H1 (cell line): ENCODE measurements around the gene SLX4IP. TPM values are rescaled to one million over a fixed set of nuclear protein-coding genes. Genes with fewer than 3 reads are reported as not detected.

ENCODE experiments used
- CTCF ChIA-PET: fragments of 300-600 bp; sonication (Branson Sonifier 250); formaldehyde crosslinking; loops from one replicate; lab custom pipeline; 2021; ENCODE audit not compliant: partially characterized antibody; lab: Charles Lee
- POLR2A ChIA-PET: fragments of 300-600 bp; sonication (Branson Sonifier 250); formaldehyde crosslinking; loops from one replicate; lab custom pipeline; 2021; ENCODE audit warnings: inconsistent platforms; ENCODE audit not compliant: partially characterized antibody; lab: Charles Lee
- DNase-seq, 2 experiments: peaks; one replicate each; pipeline versions ENCODE4 v3.0.0 to v3.0.0-alpha.2; 2010 to 2022; ENCODE audit warnings: low spot score in 2 of 2, low read depth in 1 of 2, mixed read lengths in 1 of 2
- FAIRE-seq: peaks from 2 replicates; lab custom pipeline; 2011; peaks lifted over from hg19 to GRCh38; lab: Jason Lieb, UNC
- H2AFZ ChIP-seq: 2 replicates; pipeline ENCODE4 v1.8.1; 2012; ENCODE audit warnings: low read length, inconsistent platforms
- H2AK5ac ChIP-seq: 2 replicates; pipeline ENCODE4 v1.6.1; 2013; ENCODE audit warnings: low read depth, low read length
- H2BK120ac ChIP-seq: replicated peaks from 2 replicates; pipeline ENCODE3; 2013; ENCODE audit warnings: low read depth, low read length, inconsistent platforms
- H2BK12ac ChIP-seq: 2 replicates; pipeline ENCODE4 v1.6.1; 2013; ENCODE audit warnings: low read depth, low read length
- H2BK15ac ChIP-seq: 2 replicates; pipeline ENCODE4 v1.6.1; 2013; ENCODE audit warnings: low read length
- H2BK20ac ChIP-seq: 2 replicates; pipeline ENCODE4 v1.6.1; 2013; ENCODE audit warnings: low read length
- H2BK5ac ChIP-seq: 2 replicates; pipeline ENCODE4 v1.6.1; 2013; ENCODE audit warnings: low read depth, low read length
- H3K14ac ChIP-seq: 2 replicates; pipeline ENCODE4 v1.6.1; 2013; ENCODE audit warnings: inconsistent platforms; ENCODE audit not compliant: insufficient read length
- H3K18ac ChIP-seq: 2 replicates; pipeline ENCODE4 v1.6.1; 2013; ENCODE audit warnings: low read length; ENCODE audit errors: extremely low read depth
- H3K23ac ChIP-seq: 2 replicates; pipeline ENCODE4 v1.6.1; 2013; ENCODE audit warnings: inconsistent platforms; ENCODE audit not compliant: insufficient read length
- H3K23me2 ChIP-seq: 2 replicates; pipeline ENCODE4 v1.6.1; 2013; ENCODE audit warnings: low read depth, low read length
- H3K27ac ChIP-seq: 2 replicates; pipeline ENCODE4 v1.6.1; 2011; ENCODE audit warnings: low read depth, low read length, inconsistent platforms
- H3K27me3 ChIP-seq, 4 experiments: replicated peaks in 1 of 4; 1 replicate in 1 of 4; 2 replicates in 3 of 4; pipeline versions ENCODE4 v1.6.1 to v1.8.1; 2011 to 2013; ENCODE audit warnings: low read length in 3 of 4, mild to moderate bottlenecking in 3 of 4, inconsistent platforms in 2 of 4, mixed read lengths in 2 of 4, moderate library complexity in 1 of 4; ENCODE audit not compliant: control insufficient read depth in 3 of 4, insufficient read depth in 3 of 4; ENCODE audit errors: extremely low read depth in 1 of 4
- H3K36me3 ChIP-seq, 4 experiments: 2 replicates each; pipeline versions ENCODE4 v1.6.1 to v1.8.1; 2011 to 2013; ENCODE audit warnings: mild to moderate bottlenecking in 4 of 4, low read length in 3 of 4, moderate library complexity in 2 of 4, control low read depth in 1 of 4, inconsistent platforms in 1 of 4; ENCODE audit not compliant: insufficient read depth in 4 of 4, control insufficient read depth in 2 of 4
- H3K4ac ChIP-seq: replicated peaks from 2 replicates; pipeline ENCODE3; 2013; ENCODE audit warnings: low read length, low read depth, mixed read lengths, inconsistent platforms; ENCODE audit not compliant: insufficient read length
- H3K4me1 ChIP-seq, 4 experiments: replicated peaks in 1 of 4; 1 replicate in 1 of 4; 2 replicates in 3 of 4; pipeline versions ENCODE4 v1.6.1 to v1.8.1; 2011 to 2013; ENCODE audit warnings: low read length in 3 of 4, inconsistent platforms in 2 of 4, mixed read lengths in 1 of 4; ENCODE audit not compliant: insufficient read depth in 4 of 4, control insufficient read depth in 3 of 4
- H3K4me2 ChIP-seq, 2 experiments: 2 replicates each; pipeline versions ENCODE4 v1.6.1 to v1.8.1; 2011 to 2013; ENCODE audit warnings: low read depth in 2 of 2, low read length in 2 of 2, control low read depth in 1 of 2, inconsistent platforms in 1 of 2, mild to moderate bottlenecking in 1 of 2; ENCODE audit not compliant: insufficient read depth in 1 of 2
- H3K4me3 ChIP-seq, 4 experiments: fragments of 200-600, 300-600 bp in 1 of 4; sonication (generic), shearing (Covaris generic), sonication (Bioruptor Twin) in 1 of 4; 2 replicates each; pipeline versions ENCODE4 v1.5.1 to v1.8.1; 2011 to 2016; ENCODE audit warnings: low read length in 4 of 4, low read depth in 3 of 4, control low read depth in 2 of 4, inconsistent platforms in 2 of 4, mild to moderate bottlenecking in 2 of 4, mixed read lengths in 1 of 4, moderate library complexity in 1 of 4; ENCODE audit not compliant: insufficient read depth in 2 of 4; ENCODE audit errors: extremely low read depth in 1 of 4
- H3K56ac ChIP-seq: replicated peaks from 2 replicates; pipeline ENCODE3; 2013; ENCODE audit warnings: low read depth, mild to moderate bottlenecking, mixed read lengths, low read length, inconsistent platforms; ENCODE audit not compliant: insufficient read length
- H3K79me1 ChIP-seq: 2 replicates; pipeline ENCODE4 v1.6.1; 2013; ENCODE audit warnings: low read depth, low read length, control low read depth
- H3K79me2 ChIP-seq, 2 experiments: 2 replicates each; pipeline versions ENCODE4 v1.6.1 to v1.8.1; 2012 to 2013; ENCODE audit warnings: low read length in 2 of 2, mild to moderate bottlenecking in 2 of 2, inconsistent platforms in 1 of 2; ENCODE audit not compliant: insufficient read depth in 2 of 2, control insufficient read depth in 1 of 2
- H3K9ac ChIP-seq, 4 experiments: replicated peaks in 1 of 4; 1 replicate in 1 of 4; 2 replicates in 3 of 4; pipeline versions ENCODE4 v1.6.1 to v1.8.1; 2011 to 2013; ENCODE audit warnings: low read depth in 3 of 4, low read length in 3 of 4, control low read depth in 2 of 4, mild to moderate bottlenecking in 2 of 4, moderate library complexity in 2 of 4, inconsistent platforms in 1 of 4; ENCODE audit errors: extremely low read depth in 1 of 4
- H3K9me3 ChIP-seq, 2 experiments: 2 replicates each; pipeline versions ENCODE4 v1.6.1 to v1.8.1; 2012 to 2013; ENCODE audit warnings: mild to moderate bottlenecking in 2 of 2, moderate library complexity in 2 of 2, control low read depth in 1 of 2, inconsistent platforms in 1 of 2, low read depth in 1 of 2, low read length in 1 of 2, mixed read lengths in 1 of 2; ENCODE audit not compliant: insufficient read depth in 2 of 2
- H4K20me1 ChIP-seq, 2 experiments: replicated peaks in 1 of 2; 2 replicates each; pipeline versions ENCODE3 to v1.8.1; 2011 to 2013; ENCODE audit warnings: inconsistent platforms in 2 of 2, low read length in 2 of 2, mild to moderate bottlenecking in 1 of 2; ENCODE audit not compliant: insufficient read depth in 2 of 2, control insufficient read depth in 1 of 2
- H4K5ac ChIP-seq: 2 replicates; pipeline ENCODE4 v1.6.1; 2013; ENCODE audit warnings: low read length, low read depth, mixed read lengths, inconsistent platforms; ENCODE audit not compliant: insufficient read length
- H4K8ac ChIP-seq: 2 replicates; pipeline ENCODE4 v1.8.0; 2013; ENCODE audit warnings: mild to moderate bottlenecking, moderate library complexity, low read length, inconsistent platforms; ENCODE audit not compliant: insufficient read depth; ENCODE audit errors: extremely low read depth
- H4K91ac ChIP-seq: replicated peaks from 2 replicates; pipeline ENCODE3; 2013; ENCODE audit warnings: low read length, mixed read lengths, inconsistent platforms; ENCODE audit not compliant: insufficient read length
- CHD2 ChIP-seq: IDR thresholded peaks from 2 replicates; pipeline ENCODE4 v1.6.1; 2012; ENCODE audit warnings: low read length, improper control_type of control experiment
- whole genome bisulfite sequencing, 2 experiments: shearing (Covaris generic) in 1 of 2; methylation state at CpG; one replicate each; pipeline versions ENCODE4 v1.1.6 to v1.1.7; 2013 to 2015; ENCODE audit warnings: low lambda C conversion rate in 2 of 2, mixed read lengths in 2 of 2, inconsistent platforms in 1 of 2, low coverage in 1 of 2, missing lambda C conversion rate in 1 of 2; ENCODE audit not compliant: insufficient replicate concordance in 2 of 2, insufficient coverage in 1 of 2, insufficient read length in 1 of 2; ENCODE audit errors: extremely low coverage in 1 of 2, missing lambda C conversion rate in 1 of 2; 5-methylcytosine and 5-hydroxymethylcytosine counted together
- polyA plus RNA-seq, 7 experiments: library from polyadenylated mRNA; depleted of rRNA in 3 of 7; stranded (reverse) in 5 of 7; unstranded in 2 of 7; fragments of >200 nt in 5 of 7; fragments of 200-250 nt in 2 of 7; gene quantifications; 1 replicate in 5 of 7; 2 replicates in 1 of 7; 4 replicates in 1 of 7; pipeline versions ENCODE4 v1.2.1 to v1.2.3, GENCODE V29; 2011 to 2013; ENCODE audit warnings: missing spikeins in 2 of 7, mixed read lengths in 2 of 7
- total RNA-seq: library from RNA; stranded (reverse); fragmentation: NEBNext Ultra II Directional; extraction: Animal tissue kit (Norgen Biotek cat#: 25700); gene quantifications from 2 replicates; pipeline ENCODE4 v1.2.1, GENCODE V29; 2021

Gene SLX4IP
- total and polyA plus RNA-seq, 2 of the 8 experiments (the other 6 are each of a cell fraction or from before 2014, with no cell fraction given): 2.4 to 8.7 TPM

DNA sequence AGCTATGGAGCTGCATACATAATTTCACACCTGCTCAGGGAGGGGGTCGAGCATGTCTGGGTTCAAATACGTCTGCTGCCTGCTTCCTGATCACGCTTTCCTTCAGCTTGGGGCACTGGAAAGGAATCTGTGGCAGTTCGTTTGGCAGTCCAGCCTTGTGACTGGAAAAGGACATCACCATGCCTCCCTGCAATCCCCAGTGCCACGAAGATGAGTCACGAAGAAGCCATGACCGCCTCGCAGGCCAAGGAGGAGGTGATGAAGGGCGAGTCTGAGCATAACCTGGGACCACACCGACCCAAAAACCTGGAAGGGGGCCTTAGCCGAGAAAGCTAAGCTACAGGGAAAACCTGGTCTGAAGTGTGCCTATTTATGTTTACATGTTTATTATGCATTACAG is 225.6 kb downstream of the SLX4IP start:
- 82% methylated on average over 11 of the region's 11 CpGs; no CpG with 5 or more reads in 1 of the 2 experiments for WGBS, 2 experiments
- peak overlapping the region; percentile 68; the same call in 1 of the 2 replicates for H2BK5ac ChIP-seq
- peaks cover 19 to 43% (median 33%) of the 10 kb centered on the region in 4 experiments for H3K4me1 ChIP-seq
- H2AK5ac ChIP-seq: peak overlapping the region; percentile 94; the same call in 1 of the 2 replicates
- H2AFZ ChIP-seq: no peak overlapping the region
- no peak overlapping the region for H3K56ac ChIP-seq
- peaks cover 11 to 70% (median 35%) of the 10 kb centered on the region in 4 experiments for H3K36me3 ChIP-seq
- H3K4ac ChIP-seq: no peak overlapping the region
- H3K18ac ChIP-seq: no peak overlapping the region
- H3K79me2 ChIP-seq: peaks cover 18 to 81% of the 10 kb centered on the region in 2 experiments
- no peaks in the 10 kb centered on the region for H3K9me3 ChIP-seq
- H4K20me1 ChIP-seq: peaks cover 6 to 29% of the 10 kb centered on the region in 2 experiments
- H3K4me2 ChIP-seq: peak overlapping the region in 1 of 2 experiments; percentile 62; a peak in 2 of 4 replicates
- H4K5ac ChIP-seq: peak overlapping the region; percentile 9
- no peak overlapping the region for H3K23ac ChIP-seq
- no peaks in the 10 kb centered on the region for H3K23me2 ChIP-seq
- ChIA-PET CTCF (interaction anchor here (1.1 to 2.4 kb wide), 6 partner anchors 11 to 883 kb away, joined by 3 to 14 read pairs (median 4); no protein-coding TSS in a partner anchor), POLR2A (interaction anchor here (1.2 to 1.7 kb wide), 3 partner anchors 10 to 14 kb away, joined by 4 to 8 read pairs (median 4); partner anchors contain the start of gene JAG1)
- H2BK12ac ChIP-seq: peak overlapping the region; percentile 90
- no peak for DNase-seq
- H3K27me3 ChIP-seq: no peaks in the 10 kb centered on the region
- H2BK15ac ChIP-seq: peak overlapping the region; percentile 55; the same call in 1 of the 2 replicates
- peaks cover 27% of the 10 kb centered on the region for H3K79me1 ChIP-seq
- H3K4me3 ChIP-seq: no peak overlapping the region
- H4K91ac ChIP-seq: no peak overlapping the region
- FAIRE-seq: no peak
- H3K9ac ChIP-seq: peak overlapping the region in 1 of 4 experiments; percentile 21; a peak in 1 of 7 replicates
- no peak overlapping the region for H4K8ac ChIP-seq
- no peak overlapping the region for H3K27ac ChIP-seq
- H3K14ac ChIP-seq: no peak overlapping the region
- no peak overlapping the region for H2BK20ac ChIP-seq
- H2BK120ac ChIP-seq: no peak overlapping the region
- no peak for TF ChIP-seq CHD2
